Measurements from ENCODE around the gene RAB27B.
A peak's percentile ranks its signal among the peaks of the same experiment; 100 is the strongest.

The RAB27B gene

DNA sequence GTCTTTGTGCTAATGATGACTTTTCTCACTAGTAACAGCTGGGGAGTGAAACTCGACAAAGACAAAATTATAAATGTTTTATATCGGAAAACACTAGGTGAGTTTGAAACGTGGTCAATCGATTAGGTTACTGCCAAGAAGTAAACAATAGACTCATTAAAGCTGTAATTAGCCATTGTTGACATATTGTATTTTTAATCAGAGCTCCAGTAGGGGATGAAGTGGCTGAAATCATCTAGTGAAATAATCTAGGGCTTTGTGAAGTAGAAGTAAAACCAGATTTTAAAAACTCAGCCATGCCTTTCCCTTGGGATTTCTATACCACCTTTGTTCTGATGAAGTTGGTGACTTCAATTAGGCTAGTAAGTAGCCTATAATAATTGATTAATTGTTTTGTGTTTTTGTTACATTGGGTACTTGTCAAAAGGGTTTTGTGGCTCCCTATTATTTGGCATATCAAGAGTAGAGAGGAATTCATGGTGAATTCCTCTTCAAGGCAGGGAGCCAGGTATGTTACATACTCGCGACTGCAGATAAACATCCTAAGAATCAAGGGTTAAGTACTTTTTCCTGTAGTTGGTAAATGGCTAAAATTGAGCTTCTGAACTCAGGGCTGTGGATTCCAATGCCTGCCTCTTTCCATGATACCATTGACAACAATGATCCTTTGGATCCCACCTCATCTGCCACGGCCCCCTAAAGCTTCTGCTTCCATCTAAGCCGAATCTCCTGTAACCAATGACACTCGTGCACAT, 31.6 kb downstream of the RAB27B start:
- H3K27ac ChIP-seq = no peak overlapping the region
- TF ChIP-seq EZH2 (IDR thresholded peaks at IDR 0.05) = no peak
- no peak for TF ChIP-seq POLR2AphosphoS5 (IDR thresholded peaks at IDR 0.05; ENCODE audit: borderline replicate concordance, low read depth, low read length)
- no peak for TF ChIP-seq FOXP2 (optimal IDR thresholded peaks at IDR 0.05; ENCODE audit: control extremely low read depth, extremely low read length, insufficient read depth)
- no peak overlapping the region for H3K9ac ChIP-seq (ENCODE audit: insufficient read length)
- DNase-seq (ENCODE audit: low read depth, low spot score) = no peak
- no peaks in the 10 kb centered on the region for H3K9me3 ChIP-seq (ENCODE audit: low read depth, low read length)
- H3K4me3 ChIP-seq = no peak overlapping the region
- H3K36me3 ChIP-seq (ENCODE audit: insufficient read depth, low read length) = no peaks in the 10 kb centered on the region

DNA sequence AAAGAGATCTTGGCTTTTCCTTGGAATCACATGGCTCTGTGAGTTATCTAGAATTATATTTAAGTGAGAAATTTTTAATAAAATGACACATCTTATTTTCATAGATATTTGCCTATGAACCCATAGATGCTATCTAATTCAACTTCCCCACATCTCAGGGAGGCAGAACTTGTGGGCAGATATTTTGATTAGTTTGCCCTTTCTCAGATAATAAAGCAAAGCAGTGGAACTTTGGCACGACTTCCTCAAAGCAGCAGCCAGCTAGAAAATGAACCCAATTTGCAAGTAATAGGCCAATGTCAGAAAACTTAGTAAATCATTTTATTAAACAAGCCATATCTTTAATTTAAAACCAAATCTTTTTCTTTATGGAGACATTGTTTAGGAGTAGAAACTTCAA, 32.7 kb downstream of the RAB27B start:
- H3K27ac ChIP-seq = no peak overlapping the region
- H3K4me3 ChIP-seq = no peak overlapping the region
- no peaks in the 10 kb centered on the region for H3K36me3 ChIP-seq (ENCODE audit: insufficient read depth, low read length)
- no peak for TF ChIP-seq FOXP2 (optimal IDR thresholded peaks at IDR 0.05; ENCODE audit: control extremely low read depth, extremely low read length, insufficient read depth)
- TF ChIP-seq POLR2AphosphoS5 (IDR thresholded peaks at IDR 0.05; ENCODE audit: borderline replicate concordance, low read depth, low read length) = no peak
- no peak for TF ChIP-seq EZH2 (IDR thresholded peaks at IDR 0.05)
- DNase-seq (ENCODE audit: low read depth, low spot score) = no peak
- no peaks in the 10 kb centered on the region for H3K9me3 ChIP-seq (ENCODE audit: low read depth, low read length)
- H3K9ac ChIP-seq (ENCODE audit: insufficient read length) = no peak overlapping the region

DNA sequence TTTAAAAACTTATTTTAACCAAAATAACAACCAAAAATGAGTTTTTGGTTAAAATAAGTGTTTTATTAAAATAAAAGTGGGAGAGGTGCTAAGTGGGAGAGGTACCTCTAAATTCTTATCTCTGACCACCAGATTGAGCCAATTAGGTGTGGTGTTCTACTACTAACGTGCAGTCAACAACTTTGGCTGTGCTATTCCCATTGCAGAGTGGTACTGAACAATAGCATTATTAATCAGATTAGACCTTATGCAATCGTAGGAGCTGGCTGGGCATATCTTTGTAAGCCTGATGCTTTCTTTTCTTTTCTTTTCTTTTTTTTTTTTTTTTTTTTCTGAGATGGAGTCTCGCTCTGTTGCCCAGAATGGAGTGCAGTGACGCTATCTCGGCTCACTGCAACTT, 38.9 kb downstream of the RAB27B start:
- no peak overlapping the region for H3K27ac ChIP-seq
- no peaks in the 10 kb centered on the region for H3K36me3 ChIP-seq (ENCODE audit: insufficient read depth, low read length)
- H3K9ac ChIP-seq (ENCODE audit: insufficient read length) = no peak overlapping the region
- TF ChIP-seq FOXP2 (optimal IDR thresholded peaks at IDR 0.05; ENCODE audit: control extremely low read depth, extremely low read length, insufficient read depth) = no peak
- TF ChIP-seq POLR2AphosphoS5 (IDR thresholded peaks at IDR 0.05; ENCODE audit: borderline replicate concordance, low read depth, low read length) = no peak
- TF ChIP-seq EZH2 (IDR thresholded peaks at IDR 0.05) = no peak
- H3K9me3 ChIP-seq (ENCODE audit: low read depth, low read length) = no peaks in the 10 kb centered on the region
- no peak for DNase-seq (ENCODE audit: low read depth, low spot score)
- H3K4me3 ChIP-seq = no peak overlapping the region

DNA sequence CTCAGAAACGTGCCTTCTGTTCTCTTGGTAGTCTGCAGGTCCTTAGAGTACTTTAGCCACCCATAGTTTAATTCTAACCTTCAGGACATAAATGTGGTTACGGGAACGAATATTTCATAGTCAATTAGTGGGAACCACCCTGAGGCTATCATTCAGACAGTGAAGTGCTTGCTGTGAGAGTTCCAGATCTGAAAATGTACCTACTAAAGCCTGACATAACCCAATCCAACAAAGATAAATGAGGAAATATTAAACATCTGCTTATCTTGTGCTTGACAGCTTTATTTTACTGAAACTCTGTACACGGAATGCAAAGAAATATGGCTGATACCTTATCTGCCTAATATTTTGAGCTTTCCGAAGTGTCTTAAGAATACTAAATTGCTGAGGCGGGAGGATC, 43.0 kb downstream of the RAB27B start:
- Histone ChIP-seq H3K9me3 (ENCODE audit: low read depth, low read length) (no peaks in the 10 kb centered on the region), H3K36me3 (ENCODE audit: insufficient read depth, low read length) (no peaks in the 10 kb centered on the region), H3K9ac (ENCODE audit: insufficient read length) (no peak overlapping the region), H3K27ac (no peak overlapping the region), H3K4me3 (no peak overlapping the region)
- peak; percentile 57 for DNase-seq (ENCODE audit: low read depth, low spot score)
- peak; percentile 29; the same call in 1 of the 2 replicates for TF ChIP-seq POLR2AphosphoS5 (IDR thresholded peaks at IDR 0.05; ENCODE audit: borderline replicate concordance, low read depth, low read length)
- TF ChIP-seq EZH2 (IDR thresholded peaks at IDR 0.05) = no peak
- no peak for TF ChIP-seq FOXP2 (optimal IDR thresholded peaks at IDR 0.05; ENCODE audit: control extremely low read depth, extremely low read length, insufficient read depth)

DNA sequence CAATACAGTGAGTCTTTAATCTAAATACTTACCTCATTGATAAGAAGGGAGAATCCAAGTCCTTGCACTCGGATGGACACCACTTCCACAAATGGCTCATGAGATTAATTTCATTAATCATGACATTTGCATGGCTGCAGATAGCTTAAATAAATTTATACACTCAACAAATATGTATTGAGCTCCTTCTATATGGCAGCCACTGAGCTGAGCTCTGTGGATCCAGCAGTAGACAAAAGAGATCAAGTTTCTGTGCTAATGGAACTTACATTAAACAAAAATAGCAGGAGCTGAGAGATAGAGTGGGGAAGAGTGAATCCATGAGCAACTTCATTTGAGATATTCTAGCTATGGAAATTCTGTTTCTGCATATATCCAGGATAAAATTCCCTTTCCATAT, 44.4 kb downstream of the RAB27B start:
- no peak overlapping the region for H3K27ac ChIP-seq
- TF ChIP-seq FOXP2 (optimal IDR thresholded peaks at IDR 0.05; ENCODE audit: control extremely low read depth, extremely low read length, insufficient read depth) (no peak), EZH2 (IDR thresholded peaks at IDR 0.05) (no peak), POLR2AphosphoS5 (IDR thresholded peaks at IDR 0.05; ENCODE audit: borderline replicate concordance, low read depth, low read length) (no peak)
- no peaks in the 10 kb centered on the region for H3K9me3 ChIP-seq (ENCODE audit: low read depth, low read length)
- H3K4me3 ChIP-seq = no peak overlapping the region
- H3K9ac ChIP-seq (ENCODE audit: insufficient read length) = no peak overlapping the region
- H3K36me3 ChIP-seq (ENCODE audit: insufficient read depth, low read length) = no peaks in the 10 kb centered on the region
- no peak for DNase-seq (ENCODE audit: low read depth, low spot score)

DNA sequence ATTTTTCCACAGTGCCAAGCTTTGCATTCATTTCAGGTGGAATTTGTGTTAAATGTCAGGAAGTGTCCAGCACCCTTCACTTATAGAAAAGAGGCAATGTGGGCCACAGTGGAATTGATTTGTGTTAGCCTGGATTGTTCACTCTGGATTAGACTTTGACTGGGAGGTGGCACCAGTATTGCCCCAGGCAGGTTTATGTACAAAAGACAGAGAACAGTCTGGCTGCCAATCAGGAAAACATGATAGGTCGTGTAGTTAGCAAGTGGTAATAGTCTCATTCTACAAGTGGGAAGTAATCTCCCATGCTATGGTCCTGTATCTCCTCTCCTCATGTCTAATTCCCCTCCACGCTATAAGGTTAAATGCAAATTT, 45.6 kb downstream of the RAB27B start:
- no peak overlapping the region for H3K9ac ChIP-seq (ENCODE audit: insufficient read length)
- no peak overlapping the region for H3K27ac ChIP-seq
- H3K4me3 ChIP-seq = no peak overlapping the region
- no peak for DNase-seq (ENCODE audit: low read depth, low spot score)
- no peaks in the 10 kb centered on the region for H3K36me3 ChIP-seq (ENCODE audit: insufficient read depth, low read length)
- TF ChIP-seq FOXP2 (optimal IDR thresholded peaks at IDR 0.05; ENCODE audit: control extremely low read depth, extremely low read length, insufficient read depth) = no peak
- no peak for TF ChIP-seq POLR2AphosphoS5 (IDR thresholded peaks at IDR 0.05; ENCODE audit: borderline replicate concordance, low read depth, low read length)
- no peak for TF ChIP-seq EZH2 (IDR thresholded peaks at IDR 0.05)
- H3K9me3 ChIP-seq (ENCODE audit: low read depth, low read length) = no peaks in the 10 kb centered on the region

DNA sequence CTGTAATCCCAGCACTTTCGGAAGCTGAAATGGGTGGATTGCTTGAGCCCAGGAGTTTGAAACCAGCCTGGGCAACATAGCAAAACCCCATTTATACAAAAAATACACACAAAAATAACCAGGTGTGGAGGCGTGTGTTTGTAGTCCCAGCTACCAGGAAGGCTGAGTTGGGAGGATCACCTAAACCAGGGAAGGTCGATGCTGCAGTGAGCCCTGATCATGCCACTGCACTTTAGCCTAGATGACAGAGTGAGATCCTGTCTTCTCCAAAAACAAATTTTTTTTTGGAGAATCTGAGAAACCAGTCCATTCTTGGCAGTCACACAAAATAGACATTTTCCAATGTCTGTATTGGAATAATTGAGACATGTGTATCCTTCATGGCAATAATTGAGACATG, 46.8 kb downstream of the RAB27B start:
- Histone ChIP-seq H3K9ac (ENCODE audit: insufficient read length) (no peak overlapping the region), H3K27ac (no peak overlapping the region), H3K4me3 (no peak overlapping the region), H3K36me3 (ENCODE audit: insufficient read depth, low read length) (no peaks in the 10 kb centered on the region), H3K9me3 (ENCODE audit: low read depth, low read length) (no peaks in the 10 kb centered on the region)
- no peak for DNase-seq (ENCODE audit: low read depth, low spot score)
- TF ChIP-seq EZH2 (IDR thresholded peaks at IDR 0.05) (no peak), POLR2AphosphoS5 (IDR thresholded peaks at IDR 0.05; ENCODE audit: borderline replicate concordance, low read depth, low read length) (no peak), FOXP2 (optimal IDR thresholded peaks at IDR 0.05; ENCODE audit: control extremely low read depth, extremely low read length, insufficient read depth) (no peak)

DNA sequence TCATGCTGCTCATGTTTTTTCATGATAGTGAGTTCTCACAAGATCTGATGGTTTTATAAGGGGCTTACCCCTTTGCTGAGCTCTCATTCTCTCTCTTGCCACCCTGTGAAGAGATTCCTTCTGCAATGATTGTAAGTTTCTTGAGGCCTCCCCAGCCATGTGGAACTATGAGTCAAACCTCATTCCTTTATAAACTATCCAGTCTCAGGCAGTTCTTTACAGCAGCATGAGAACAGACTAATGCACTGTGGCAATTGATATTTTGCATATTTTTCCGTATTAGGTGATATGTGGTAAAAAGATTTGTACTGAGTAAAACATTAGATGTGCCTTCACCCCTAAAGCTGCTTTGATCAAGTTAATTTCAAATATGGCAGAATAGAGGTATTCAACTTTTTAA, 48.8 kb downstream of the RAB27B start:
- no peak overlapping the region for H3K9ac ChIP-seq (ENCODE audit: insufficient read length)
- no peak overlapping the region for H3K27ac ChIP-seq
- no peak overlapping the region for H3K4me3 ChIP-seq
- H3K9me3 ChIP-seq (ENCODE audit: low read depth, low read length) = no peaks in the 10 kb centered on the region
- no peaks in the 10 kb centered on the region for H3K36me3 ChIP-seq (ENCODE audit: insufficient read depth, low read length)
- no peak for TF ChIP-seq EZH2 (IDR thresholded peaks at IDR 0.05)
- no peak for TF ChIP-seq POLR2AphosphoS5 (IDR thresholded peaks at IDR 0.05; ENCODE audit: borderline replicate concordance, low read depth, low read length)
- TF ChIP-seq FOXP2 (optimal IDR thresholded peaks at IDR 0.05; ENCODE audit: control extremely low read depth, extremely low read length, insufficient read depth) = no peak
- DNase-seq (ENCODE audit: low read depth, low spot score) = no peak

DNA sequence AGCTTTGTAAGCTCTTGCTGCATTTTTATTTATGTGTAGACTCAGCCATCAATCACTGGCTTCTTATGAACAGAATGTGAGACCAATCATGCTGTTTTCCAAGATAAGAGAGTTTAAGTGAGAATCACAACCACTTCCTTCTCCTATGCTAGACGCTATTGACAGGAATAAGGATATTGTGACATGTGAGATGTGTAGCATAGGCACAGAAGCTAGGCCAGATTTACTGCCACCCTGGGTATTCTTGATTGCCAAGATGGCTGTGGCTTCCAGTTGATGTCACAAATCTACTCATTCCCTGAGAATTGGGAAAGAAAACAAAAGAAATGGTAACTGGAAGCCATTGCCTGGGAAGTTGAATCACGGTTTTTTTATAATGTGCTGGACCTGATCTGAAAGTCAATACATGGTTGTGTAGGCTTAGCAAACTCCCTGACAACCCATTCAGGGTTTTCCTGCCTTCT, 49.9 kb downstream of the RAB27B start:
- Histone ChIP-seq H3K9me3 (ENCODE audit: low read depth, low read length) (no peaks in the 10 kb centered on the region), H3K4me3 (no peak overlapping the region), H3K36me3 (ENCODE audit: insufficient read depth, low read length) (no peaks in the 10 kb centered on the region), H3K27ac (no peak overlapping the region), H3K9ac (ENCODE audit: insufficient read length) (no peak overlapping the region)
- DNase-seq (ENCODE audit: low read depth, low spot score) = no peak
- TF ChIP-seq POLR2AphosphoS5 (IDR thresholded peaks at IDR 0.05; ENCODE audit: borderline replicate concordance, low read depth, low read length) (no peak), FOXP2 (optimal IDR thresholded peaks at IDR 0.05; ENCODE audit: control extremely low read depth, extremely low read length, insufficient read depth) (no peak), EZH2 (IDR thresholded peaks at IDR 0.05) (no peak)
